ENCODE measurements around the gene SIM1.

Gene SIM1, protein sequence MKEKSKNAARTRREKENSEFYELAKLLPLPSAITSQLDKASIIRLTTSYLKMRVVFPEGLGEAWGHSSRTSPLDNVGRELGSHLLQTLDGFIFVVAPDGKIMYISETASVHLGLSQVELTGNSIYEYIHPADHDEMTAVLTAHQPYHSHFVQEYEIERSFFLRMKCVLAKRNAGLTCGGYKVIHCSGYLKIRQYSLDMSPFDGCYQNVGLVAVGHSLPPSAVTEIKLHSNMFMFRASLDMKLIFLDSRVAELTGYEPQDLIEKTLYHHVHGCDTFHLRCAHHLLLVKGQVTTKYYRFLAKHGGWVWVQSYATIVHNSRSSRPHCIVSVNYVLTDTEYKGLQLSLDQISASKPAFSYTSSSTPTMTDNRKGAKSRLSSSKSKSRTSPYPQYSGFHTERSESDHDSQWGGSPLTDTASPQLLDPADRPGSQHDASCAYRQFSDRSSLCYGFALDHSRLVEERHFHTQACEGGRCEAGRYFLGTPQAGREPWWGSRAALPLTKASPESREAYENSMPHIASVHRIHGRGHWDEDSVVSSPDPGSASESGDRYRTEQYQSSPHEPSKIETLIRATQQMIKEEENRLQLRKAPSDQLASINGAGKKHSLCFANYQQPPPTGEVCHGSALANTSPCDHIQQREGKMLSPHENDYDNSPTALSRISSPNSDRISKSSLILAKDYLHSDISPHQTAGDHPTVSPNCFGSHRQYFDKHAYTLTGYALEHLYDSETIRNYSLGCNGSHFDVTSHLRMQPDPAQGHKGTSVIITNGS

DNA sequence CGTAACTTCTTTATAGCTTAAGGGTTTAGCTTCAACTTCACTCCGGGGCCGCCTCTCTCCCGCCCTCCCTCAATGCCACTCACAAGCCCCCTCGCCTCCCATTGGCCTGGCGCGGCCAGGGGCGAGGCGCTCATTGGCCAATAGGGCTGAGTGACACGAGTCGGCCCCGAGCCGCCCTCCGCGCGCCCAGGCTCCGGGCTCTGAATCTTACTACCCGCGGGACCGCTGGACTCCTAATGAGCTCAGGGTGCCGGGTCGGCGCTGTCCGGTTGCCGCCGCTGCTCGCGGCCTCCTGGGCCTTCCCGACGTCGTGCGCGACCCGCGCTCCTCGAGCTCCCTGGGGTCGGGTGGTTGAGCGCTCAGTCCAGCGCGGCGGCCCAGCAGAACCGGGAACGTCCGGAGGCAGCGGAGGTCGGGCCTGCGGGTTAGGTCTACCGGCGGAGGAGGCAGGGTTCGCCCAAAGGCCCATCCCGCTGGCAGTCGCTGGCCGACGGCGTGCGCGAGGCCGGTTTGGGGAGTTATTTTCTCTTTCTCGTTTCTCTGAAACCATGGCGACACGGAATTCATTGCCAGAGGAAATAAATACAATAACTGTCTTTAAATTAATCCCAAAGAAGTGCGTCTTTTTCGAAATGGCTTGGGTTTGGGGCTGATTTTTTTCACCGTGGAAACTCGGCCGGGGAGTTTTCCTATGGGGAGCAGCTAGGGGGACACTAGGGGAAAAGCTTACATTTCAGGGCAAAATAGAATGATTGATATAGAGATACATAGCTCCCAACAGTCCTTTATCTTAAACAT lies at the start of gene SIM1:
SIM1 (minus strand) TSS at position 19 of the 798 bp plus-strand sequence. CDS start 1,453 bp downstream, outside the sequence.
- no peak for DNase-seq

DNA sequence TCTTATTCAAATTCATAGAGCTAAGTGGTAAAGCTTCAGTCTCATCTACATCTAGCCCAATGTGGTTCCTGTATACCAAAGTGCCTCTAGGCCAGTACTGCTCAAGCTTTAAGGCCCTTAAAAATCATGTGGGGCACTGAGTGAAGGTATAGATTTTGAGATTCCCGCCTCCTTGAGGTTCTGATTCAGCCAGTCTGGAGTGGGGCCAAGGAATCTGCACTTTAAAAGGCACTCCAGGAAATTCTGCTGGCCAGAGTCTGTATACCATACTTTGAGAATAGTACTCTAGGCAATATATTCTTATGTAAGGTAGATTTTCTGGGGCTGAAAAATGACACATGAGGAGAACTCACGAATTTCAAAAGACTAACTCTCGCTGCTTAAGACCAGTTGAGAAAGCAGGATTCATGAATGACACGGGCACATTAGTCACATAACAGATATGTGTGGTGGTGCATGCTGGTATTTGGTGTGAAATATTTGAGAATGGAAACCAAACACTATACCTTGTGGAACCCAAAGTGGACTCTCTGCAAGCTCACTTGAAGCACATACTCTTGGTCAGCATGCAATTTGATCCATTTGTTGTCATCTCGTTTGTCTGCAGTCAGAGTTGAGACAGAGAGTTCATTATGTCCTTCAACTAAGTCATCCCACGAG lies 47.6 kb upstream of the SIM1 start:
- DNase-seq = no peak

DNA sequence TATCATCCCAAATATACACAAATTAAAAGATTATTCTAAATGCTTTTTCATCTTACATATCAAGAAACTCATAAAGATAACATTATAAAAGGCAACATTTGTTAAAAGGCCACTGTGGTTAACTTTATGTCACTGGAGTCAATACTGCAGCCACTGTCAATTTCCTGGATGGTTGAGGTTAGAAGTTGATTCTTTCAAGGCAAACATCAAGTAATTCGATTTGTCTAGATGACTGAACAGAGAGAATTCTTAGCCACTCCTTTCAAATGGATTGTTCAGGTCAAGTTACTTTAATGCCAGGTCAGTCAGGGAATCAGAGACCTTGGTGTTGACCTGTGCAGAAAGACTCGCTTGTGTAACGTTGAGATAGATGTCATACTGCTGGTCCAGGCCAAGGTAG lies 44.4 kb upstream of the SIM1 start:
- no peak for DNase-seq

DNA sequence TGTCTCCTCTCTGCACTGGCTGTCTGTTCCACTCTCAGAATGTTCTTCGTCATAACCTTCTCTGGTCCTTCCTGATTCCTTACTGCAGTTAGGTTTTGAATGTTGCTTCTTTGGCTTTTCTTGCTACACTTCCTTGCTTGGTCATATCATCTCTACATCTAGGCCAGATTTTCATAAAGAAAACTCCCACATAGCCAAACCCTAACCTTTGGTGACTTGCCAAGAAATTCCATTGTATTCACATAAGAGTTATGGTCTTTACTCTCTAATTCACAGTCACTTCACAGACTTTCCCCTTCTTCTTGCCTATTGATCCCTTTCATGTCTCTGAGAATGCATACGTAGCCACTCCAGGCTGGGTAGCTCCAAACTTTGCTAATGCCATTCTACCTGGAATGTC lies 41.9 kb upstream of the SIM1 start:
- no peak for DNase-seq

DNA sequence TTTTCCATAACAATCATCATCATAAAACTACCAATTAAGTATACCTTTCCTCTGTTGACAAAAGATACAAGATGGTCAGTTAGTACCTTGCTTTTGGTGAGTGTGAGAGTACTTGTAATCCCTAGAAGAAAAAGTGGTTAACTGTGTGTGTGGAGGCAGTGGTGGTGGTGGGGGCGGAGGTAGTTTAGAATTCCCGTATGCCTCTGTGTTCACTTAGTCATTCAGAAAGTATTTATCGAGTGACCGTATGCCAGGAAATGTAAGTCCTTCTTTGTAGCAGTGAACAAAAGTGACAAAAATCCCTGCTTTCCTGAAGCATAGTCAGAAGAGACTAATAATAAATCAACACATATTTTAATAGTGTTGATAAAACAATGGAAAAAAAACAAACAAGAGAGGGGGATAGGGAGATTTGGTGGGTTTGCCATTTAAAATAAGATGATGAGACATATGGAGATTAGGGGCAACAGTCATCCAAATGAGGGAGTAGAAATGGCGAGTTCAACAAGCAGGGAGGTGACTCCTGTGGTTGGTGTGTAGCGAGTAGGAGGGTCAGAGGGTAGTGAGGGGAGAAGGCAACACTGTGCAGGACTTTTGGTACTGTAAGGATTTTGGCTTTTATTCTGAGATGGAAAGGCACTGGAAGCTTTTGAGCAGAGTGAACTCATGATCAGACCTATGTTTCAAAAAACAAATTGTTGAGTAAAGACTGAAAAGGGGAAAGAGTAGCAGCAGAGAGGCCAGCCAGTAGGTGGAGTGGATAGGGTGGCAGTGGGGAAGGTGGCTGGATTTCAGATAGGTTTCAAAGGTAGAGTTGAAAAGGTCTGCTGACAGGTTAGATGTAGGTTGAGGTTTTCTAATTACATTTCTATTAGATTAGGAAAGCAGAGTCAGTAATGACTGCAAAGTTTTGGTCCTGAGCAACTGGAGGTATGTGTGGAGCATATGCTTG lies 40.3 kb upstream of the SIM1 start:
- no peak for DNase-seq

DNA sequence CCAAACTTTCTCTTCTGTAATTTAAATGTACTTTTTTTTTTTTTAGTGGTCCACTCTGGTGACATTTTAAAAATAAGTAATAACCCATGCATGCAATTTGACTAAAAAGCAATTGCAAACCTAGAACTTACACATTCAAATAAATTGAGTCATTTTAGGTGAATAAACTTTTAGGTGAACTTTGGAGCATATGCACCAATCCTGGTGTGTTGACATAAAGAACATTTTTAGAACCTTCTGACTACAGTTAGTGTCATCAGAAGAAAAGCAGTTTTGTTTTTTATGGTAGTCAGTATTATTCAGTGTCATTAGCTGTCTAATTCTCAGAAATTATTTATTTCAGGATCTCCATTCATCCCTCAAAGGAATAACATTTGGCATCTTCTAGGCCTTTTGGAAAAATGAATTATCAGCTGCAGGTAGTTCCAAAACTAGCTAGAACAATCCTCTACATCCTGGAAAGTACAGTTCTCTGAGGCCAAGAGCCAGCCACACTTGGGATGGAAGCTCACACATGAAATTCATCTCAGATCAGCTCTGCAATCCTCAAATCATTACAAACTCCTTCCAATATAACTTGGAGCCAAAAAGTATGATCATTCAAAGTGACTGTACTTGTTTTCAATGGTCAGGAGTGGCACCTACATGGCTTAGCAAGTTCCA lies 38.5 kb upstream of the SIM1 start:
- DNase-seq = no peak

DNA sequence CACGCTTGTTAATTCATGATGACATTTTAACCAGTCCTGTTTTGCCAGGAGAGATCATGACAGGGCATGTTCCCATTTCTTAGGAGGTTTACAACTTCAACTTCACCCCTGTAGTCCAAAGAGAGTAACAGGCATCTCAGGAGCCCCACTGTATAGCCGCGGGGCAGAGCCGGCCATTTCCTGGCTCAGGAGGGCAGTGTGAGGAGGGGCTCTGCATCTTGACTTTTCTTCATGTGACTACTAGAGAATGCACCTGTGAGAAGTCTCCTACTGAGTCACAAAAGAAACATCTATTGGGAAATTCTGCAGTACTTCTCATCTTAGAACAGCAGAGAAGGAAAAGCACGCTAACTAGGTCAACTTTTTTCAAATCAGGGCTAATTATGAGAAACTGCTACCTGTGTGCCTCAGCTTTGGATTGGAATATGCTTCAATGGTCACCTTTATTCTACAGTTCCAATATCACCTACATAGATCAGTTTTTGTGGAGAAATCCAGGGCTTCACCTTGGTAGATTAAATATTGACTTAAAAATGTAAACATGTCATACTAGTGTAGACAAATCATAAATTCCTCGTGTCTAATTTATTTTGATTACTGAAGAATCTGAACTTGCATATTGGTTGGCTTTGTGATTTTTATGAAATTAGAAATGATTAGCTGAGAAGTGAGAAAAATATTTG lies 28.6 kb upstream of the SIM1 start:
- DNase-seq = no peak

DNA sequence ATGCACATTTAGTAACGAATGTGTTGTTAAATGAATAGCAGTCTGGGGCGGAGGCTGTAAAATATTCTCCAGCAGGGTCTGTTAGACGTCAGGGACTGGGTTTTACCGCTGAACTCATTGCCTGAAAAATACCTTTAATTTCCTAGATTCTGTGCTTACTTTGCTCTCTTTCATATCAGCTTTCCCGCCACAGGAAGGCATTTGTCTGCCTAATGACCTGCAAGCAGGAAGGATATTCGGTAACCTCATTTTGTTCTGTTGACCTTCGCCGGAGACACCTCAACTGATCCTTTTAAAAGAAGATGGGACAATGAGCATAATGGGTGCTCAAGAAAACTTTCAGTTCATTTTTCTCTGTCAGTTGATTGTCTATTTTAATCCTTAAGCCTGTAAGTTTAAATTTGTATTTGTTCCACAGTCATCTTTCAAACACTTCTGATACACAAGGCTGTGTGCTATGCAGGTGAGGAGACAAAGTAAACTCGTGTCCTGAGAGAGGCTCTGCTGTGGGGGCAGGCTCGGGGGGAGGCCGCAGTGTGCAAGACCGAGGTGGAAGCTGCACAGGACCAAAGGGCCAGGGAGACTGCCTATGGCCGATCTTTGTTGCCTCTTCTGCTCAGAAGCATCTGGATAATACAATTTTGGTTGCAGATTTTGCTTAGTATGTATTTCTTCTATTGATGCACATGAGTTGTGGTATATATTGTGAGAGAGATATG lies 27.4 kb upstream of the SIM1 start:
- DNase-seq = no peak

DNA sequence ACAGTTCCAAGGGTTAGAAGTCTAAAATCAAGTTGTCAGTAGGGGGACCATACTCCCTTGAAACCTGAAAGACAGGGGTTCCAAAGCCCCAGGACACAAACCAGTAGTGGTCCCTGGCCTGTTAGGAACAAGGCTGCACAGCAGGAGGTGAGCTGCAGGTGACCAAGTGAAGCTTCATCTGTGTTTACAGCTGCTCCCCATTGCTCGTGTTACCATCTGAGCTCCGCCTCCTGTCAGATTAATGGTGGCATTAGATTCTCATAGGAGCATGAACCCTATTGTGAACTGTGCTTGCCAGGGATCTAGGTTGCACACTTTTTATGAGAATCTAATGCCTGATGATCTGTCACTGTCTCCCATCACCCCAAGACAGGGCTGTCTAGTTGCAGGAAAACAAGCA lies 25.3 kb upstream of the SIM1 start:
- no peak for DNase-seq

DNA sequence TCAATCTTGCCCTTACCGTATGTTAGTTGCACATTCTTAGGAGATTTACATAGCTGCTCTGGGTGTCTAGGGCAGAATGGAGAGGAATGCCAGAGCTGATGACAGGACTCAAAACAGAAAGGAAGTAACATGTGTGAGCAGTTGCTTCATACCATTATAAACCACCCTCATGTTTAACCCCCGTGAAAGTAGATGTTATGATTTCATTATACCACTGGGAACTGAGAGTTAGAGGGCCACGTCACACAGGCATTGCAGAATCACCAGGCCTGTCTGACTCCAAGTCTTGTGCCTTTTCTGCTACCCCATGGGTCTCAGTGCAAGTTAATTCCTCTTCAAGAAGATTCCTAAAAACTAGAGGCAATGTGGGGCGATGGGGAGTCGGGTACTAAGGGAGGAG lies 23.5 kb upstream of the SIM1 start:
- no peak for DNase-seq

DNA sequence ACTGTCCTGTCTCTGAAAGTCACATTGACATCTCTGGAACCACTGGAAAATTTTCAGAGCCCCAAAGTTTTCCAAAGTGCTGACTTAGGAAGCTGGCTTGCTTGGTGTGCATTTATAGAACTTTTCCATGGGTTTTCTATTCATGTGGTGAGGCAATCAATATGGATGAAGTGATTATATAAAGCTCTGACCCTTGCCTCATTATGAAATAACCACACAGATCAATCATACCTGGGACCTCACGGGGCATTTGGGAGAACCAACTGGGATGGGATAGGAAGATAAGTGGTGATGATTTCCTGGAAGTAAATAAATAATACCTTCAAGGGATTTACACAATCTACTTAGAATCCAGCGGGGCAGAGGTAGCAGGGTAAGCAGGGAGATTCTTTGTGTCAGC lies 22.9 kb upstream of the SIM1 start:
- no peak for DNase-seq

DNA sequence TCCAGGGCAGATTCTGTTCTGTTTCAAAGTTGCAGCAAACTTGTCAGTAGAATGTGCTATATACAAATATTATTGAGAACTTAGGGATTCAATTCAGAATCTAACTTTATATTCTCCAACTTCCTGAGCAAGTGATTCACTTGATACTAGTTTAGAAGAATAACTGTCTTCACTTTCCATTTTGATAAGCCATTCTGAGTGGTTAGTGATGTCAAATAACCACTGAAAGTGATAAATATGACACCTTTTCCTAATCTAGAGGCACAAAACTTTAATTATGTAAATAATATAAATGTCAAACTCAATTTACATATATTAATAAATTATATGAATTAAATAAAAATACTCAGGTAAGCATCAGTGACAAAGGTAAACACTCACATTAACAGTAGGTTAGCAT lies 20.5 kb upstream of the SIM1 start:
- no peak for DNase-seq

DNA sequence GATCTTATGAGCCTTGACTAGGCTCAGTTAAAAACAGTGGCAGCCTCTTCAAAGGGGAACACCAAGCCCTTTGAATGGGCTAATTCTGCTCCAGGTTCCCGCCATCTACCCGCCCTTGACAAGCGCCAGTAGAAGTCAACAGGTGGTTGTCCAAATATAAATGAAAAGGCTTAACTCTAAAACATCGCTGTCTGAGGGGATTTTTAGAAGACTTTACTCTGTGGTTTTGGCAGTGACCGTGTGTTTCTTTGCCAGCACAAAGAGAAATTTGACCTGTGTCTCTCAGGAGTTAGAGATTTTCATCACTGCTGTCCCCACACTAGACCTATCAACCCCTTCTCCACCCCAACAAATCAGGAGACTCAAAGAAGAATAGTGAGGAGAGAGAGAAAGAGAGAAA lies 19.8 kb upstream of the SIM1 start:
- DNase-seq = no peak

DNA sequence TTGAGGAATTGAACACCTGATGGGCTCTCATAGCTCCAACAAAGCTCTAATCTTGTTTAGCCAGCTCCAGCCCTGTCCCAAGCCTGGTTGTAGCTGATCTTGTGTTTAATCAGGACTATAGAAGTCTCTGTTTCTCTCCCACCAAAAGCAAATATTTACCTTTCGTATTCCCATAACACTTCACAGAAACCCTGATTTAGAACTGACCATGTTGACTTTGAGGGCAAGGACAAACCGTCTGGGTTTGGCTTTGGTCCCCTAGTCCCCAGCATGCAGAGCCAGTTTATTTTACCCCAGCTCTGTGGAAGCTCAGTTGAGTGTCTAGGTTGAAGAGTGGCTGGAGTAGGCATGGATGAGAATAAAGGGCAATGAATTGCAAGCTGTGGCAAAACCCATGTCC lies 18.0 kb upstream of the SIM1 start:
- no peak for DNase-seq

DNA sequence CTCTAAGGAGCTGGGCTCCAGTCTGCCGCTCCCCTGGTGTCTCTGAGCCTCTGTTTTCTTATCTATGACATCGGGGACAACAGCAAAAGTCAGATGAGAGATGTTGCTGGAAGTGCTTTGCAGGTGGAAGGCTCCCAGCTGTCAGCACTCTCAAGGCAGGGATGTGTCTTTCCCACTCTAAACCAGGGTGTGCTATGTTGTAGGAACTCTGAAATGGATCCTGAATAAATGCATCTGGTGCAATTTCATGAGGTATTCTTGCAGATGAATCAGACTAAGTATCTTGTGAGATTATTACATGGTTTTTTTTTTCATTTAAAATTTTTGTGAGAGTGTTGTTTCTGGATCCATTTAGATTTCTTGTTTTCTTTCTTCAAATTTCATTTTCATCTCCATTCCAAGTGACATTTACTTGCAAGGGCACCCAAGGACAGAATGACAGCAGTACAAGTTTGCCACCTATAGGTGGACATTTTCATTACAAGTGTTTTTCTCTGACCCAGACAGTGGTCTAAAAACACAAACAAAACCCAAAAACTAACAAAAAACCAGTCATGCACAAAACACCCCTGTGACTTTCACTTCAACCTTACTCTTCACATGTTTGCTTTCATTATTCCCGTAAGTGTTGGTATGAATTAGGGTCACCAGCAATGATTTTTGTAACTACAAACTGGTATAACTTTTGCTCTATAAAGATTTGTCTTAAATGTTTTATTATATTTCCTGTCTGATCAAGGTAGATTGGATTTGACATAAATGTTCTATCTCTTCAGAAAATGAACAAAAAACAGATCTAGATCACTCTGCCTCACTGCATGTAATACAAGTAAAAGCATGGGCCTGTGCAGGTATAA lies 14.7 kb upstream of the SIM1 start:
- DNase-seq = no peak

DNA sequence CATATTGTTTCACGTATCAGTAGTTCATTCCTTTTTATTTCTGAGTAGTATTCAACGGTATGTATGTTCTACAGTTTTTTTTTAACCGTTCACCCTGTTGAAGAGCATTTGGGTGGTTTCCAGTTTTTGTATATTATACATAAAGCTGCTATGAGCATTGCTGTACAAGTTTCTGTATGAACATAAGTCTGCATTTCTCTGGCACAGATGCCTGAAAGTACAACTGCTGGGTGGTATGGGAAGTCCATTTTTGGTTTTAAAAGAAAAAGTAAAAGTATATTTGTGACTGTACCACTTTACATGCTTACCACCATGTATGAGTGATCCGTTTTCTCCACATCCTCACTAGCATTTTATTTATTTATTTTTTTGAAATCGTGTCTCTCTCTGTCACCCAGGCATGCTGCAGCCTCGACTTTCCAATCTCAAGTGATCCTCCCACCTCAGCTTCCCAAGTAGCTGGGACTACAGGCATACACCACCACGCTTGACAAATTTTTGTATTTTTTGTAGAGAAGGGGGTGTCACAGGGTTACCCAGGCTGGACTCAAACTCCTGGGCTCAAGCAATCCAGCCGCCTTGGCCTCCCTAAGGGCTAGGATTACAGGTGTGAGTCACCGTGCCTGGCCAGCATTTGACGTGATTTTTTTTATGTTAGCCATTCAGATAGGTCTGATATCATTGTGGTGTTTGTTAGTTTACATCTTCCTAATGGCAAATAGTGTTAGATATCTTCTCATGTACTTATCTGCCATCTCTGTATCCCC lies 11.0 kb upstream of the SIM1 start:
- no peak for DNase-seq

DNA sequence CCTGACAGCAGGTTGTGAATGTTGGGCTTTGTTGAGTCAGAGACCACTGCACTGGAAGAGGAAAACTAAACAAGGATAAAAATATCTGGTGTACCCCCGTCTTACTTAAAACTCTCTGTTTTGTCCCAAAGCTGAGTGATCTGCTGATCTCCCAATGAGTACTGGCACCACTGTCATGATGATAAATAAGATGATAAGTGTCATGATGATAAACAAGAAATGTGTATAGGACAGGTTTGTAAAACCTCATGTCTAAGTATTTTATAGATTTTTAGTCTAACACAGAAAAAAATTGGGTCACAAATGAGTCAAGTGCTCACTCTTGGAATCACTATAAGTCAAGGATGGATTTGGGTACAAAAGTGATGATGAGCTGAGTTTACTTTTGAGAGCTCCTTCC lies 8.5 kb upstream of the SIM1 start:
- no peak for DNase-seq

DNA sequence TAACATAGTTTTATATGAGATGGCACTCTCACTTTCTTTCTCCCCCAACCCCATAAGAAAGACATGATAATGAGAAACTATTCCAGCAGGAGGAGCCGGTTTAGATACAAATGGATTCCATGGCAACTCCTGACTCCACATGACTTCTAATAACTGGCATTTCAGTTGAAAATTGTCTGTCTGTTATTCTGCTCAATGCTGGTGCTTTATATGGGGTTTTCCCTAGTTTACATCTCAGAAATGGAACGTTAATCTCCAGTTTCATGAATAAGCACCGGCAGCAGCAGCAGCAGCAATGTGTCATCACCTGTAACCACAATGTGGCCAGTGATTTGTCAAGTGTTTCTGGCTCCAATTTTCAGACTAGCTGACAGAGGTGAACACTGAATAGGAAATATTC lies 8.0 kb upstream of the SIM1 start:
- no peak for DNase-seq

Data from activated T-cell treated with anti-CD3 and anti-CD28 coated beads, Interleukin-2, amount 50 U/mL, for 1 hour (primary cell).